Left renal cortex interstitium (tissue), 4 donors: ENCODE results near the gene MRPS11. TPM values are rescaled to one million over a fixed set of nuclear protein-coding genes. Genes with fewer than 3 reads are reported as not detected.
"Not testable (repeated sequence)": the region's sequence is repeated elsewhere in the genome, so short reads cannot be mapped to it uniquely, and the experiment has no call there.

Experiments
- DNase-seq, 4 donors: peaks; one replicate each; pipeline ENCODE4 v3.0.0-alpha.2; 2013; ENCODE audit warnings: low read depth in 4 of 4, low spot score in 2 of 4, missing footprints in 1 of 4
- polyA plus RNA-seq, 4 donors: library from polyadenylated mRNA; unstranded; fragments of 120-200 nt; gene quantifications; one replicate each; pipeline ENCODE4 v1.2.1, GENCODE V29; 2013; ENCODE audit not compliant: insufficient read length in 4 of 4

Gene MRPS11
- polyA plus RNA-seq, 4 donors = 43.2 to 55.1 (median 49.2) TPM

GRCh38 chr15:88487796-88488523, 20.5 kb downstream of the MRPS11 start:
- no peak for DNase-seq

DNA sequence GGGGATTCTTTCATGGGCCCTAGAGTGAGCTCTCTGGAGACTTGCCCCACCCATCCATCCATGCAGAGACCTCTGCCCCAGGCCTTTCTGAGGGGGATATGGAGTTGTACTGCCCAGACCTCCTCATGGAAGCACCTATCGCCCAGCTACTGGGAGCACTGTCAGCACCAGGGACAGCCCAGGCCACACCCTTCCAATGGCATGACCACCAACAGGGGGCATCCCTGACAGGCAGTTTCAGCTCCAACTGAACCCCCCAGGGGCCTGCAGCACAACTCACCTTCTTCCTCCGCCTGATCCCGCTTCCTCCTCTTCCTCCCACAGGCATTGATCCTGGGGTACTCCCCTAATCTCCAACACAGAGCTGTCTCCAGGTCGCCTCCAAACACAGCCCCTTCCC, 21.8 kb downstream of the MRPS11 start:
- no peak for DNase-seq

DNA sequence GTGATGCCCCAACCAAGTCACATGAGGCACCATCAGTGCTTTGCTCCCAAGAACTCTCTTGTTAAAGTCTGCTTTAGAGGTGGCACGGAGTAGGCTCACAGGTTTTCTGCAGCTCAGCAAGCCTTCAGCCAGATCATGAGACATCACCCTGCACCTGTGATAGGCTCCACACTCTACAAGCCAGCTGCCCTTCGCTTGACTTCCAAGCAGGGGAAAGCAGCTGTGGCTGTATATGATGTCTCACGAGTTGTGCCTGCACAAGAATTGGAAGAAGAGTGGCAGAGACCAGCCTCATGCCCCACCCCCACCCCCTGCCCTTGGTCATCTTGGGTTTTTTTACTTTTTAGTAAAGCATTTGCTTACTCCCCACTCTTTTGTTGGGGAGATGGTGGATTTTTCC, 22.5 kb downstream of the MRPS11 start:
- DNase-seq = no peak

DNA sequence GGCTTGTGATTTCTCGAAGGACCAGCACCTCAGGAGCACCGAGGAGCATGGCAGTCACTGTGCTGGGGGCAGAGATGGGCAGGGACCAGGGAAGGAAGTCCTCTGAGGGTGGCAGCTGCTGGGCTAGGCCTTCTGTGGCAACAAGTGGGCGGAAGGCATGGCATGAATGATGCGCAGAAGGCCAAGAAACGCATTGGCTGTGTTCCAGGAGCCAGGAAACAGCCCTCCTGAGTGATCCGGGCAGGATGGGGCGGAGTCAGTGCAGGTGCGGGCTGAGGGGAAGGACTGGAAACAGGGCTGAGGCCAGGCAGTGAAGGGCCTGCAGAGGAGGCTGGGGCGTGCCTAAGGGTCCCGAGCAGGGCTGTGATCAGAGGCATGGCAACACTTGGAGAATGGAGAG, 23.6 kb downstream of the MRPS11 start:
- no peak for DNase-seq

- DNase-seq = no peak
Measured at GRCh38 chr15:88493844-88494243, 26.3 kb downstream of the MRPS11 start.

DNA sequence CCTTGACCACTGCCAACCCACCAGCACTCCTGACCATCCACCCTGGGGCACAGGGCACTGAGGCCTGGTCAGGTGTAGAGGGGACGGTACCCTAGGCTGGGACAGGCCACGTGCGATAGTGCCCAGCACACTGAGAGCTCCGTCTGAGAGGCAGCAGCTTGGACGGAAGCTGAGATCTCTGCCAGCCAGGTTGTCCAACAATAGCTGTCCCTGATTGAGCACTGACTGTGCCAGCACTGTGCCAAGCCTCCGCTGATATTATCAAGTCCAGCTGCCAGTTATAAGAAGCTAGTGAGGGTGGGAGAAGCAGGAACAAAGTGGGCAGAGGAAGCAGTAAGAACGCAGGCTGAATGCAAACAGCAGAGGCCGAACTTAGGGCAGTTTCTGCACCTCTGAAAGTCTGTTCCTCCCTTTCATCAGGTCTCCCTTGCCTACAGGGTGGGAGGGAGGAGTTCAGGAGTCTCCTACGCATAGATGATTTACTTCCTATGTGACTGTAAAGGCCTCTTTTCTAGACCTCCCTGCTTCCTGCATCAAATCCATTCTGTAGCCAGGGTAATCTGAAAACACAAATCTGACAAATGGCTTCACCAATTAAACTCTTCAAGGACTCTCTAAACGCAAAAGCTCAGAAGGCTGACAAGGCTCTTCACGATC, 29.7 kb downstream of the MRPS11 start:
- no peak for DNase-seq

DNA sequence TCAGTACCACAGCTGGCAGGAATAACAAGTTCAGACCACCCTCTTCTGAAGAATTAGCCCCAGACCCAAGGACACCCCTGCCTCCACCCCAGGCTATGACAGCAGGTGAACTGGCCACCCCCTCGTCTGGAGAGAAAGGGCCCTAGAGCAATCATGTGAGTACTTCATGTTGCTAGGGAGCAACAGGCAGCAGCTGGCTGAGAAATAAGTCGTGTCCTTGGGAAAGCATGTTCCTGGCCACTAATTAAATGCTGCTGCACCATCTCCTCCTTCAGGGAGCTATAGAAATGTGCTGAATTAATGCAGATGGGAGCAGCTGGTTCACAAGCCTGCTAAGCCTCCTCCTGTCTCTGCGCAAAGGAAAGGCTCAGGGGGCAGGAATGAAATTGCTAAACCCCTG, 31.5 kb downstream of the MRPS11 start:
- no peak for DNase-seq

GRCh38 chr15:88504445-88504844, 36.9 kb downstream of the MRPS11 start:
- DNase-seq = no peak

DNA sequence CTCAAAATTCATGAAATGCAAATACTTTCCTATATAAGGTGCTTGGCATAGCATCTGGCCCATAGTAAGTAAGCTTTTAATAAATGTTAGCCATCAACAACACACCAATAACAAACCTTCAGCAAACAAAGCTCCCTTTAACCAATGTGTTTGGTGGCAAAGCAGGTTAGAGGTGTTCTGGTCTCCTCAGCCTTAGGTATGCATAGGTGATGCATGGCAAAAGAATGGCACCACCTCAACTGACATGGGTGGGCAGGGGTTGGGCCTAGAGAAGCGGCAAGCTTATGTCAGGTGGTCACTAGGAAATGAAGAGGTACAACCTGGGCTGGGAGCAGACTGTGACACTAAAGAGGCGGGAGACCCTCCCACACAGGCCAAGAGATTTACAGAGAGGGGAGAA, 38.2 kb downstream of the MRPS11 start:
- no peak for DNase-seq

- DNase-seq = no peak
Measured at GRCh38 chr15:88506628-88507027, 39.1 kb downstream of the MRPS11 start.

DNA sequence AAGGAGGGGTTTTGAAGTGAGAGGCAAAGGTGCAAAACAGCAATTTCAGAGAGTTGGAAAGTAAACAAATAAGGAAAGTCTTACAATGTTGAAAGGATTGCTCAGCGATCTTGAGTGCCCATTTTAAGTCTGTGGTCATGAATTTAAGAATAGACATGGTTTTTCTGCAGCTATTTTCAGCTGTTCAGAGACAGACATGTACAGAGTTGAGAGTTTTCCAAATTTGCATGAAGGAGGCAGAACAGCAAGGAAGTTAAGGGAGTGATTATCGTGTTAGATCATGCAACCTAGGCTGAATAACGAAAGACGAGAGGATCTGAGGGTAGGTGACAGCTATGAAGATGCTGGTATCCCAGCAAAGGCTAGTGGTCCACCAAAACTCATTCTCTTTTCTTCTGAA, 41.8 kb downstream of the MRPS11 start:
- DNase-seq = no peak

DNA sequence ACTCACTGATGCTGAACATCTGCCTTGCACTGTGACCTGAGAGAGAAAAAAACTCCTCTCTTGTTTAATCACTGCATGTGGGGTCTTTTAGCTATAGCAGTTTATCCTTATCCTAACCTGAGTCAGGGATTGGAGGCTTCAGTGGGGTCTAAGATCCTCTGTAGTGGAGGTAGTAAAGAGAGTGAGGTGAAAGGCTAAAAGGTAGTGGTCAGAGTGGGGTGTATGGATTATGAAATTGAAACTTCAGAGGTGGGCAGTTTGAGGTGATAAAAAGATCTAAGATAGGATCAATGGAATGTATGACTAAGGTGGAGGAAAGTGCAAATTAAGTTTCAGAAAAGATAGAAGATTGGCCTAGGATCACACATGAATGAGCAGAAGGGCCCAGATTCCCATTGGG, 42.5 kb downstream of the MRPS11 start:
- no peak for DNase-seq

DNA sequence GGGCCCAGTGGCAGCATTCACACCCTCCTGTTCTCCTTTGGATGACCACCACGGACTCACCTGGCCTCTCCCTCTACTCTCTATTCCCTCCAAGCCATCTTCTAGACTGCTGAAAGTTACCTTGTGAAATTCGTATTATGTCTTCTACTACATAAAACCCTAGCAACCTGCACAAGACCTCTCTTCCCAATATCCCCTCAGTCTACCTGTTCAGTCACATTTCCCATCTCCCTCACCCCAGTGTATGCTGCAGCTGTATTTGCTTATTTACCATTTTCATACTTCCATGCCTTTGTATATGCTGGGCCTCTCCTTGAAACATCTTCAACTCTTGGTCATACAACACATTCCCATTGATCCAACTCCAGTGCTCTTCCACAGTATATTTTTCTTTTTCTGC, 43.7 kb downstream of the MRPS11 start:
- DNase-seq = no peak

- no peak for DNase-seq
Measured at GRCh38 chr15:88512078-88512477, 44.6 kb downstream of the MRPS11 start.

DNA sequence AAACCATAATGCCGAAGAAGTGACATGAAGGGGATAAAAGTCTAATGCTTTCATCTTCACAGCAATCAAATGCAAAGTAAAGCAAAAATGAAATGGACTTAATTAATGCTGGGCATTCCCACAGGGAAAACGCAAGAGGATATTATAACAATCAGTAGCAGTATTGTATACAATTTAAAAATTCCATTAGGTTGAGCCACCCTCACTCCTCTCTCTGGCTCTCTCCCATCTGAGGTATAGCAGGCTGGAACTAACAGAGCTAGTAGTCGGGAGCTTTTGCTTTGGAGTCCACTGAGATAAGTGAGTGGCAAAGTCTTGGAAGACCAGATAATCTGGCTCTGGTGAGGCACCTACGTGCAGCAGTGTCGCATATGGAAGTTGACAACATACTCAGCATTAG, 45.1 kb downstream of the MRPS11 start:
- DNase-seq = no peak

DNA sequence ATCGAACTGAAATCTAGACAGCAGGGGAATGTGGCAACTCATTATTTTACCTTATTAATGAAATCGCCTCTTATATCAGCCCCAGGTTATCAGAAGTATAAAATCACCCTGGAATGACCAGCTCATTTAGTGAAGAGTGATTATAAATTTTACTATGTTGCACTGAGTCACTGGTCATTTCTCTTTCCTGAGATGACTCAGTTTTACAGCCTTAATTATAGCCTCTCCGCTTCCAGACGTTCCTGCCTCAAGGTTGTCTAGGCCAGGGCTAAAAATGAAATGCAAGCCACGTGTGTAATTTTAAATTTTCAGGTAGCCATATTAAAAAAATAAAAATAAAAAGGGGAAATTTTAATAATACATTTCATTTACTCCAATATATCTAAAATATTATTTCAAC, 45.7 kb downstream of the MRPS11 start:
- DNase-seq = no peak

DNA sequence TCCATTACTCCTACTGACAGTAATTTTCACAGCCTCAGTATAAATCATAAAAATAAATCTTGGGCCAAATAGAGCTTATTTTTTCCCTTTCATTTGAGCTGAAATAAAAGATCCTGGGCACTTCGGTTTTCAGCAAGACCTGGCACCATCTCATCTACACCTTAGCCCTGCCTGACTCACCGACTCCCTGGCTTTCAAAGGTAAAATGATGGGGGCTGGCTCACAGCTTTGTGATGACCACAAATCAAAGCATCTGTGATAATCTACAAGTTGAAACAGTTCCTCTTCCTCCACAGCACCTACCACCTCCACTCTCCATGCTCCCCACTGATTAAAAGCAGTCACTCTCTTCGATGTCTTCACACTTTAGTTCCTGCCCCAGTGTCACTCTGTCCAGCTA, 51.4 kb downstream of the MRPS11 start:
- DNase-seq = no peak

DNA sequence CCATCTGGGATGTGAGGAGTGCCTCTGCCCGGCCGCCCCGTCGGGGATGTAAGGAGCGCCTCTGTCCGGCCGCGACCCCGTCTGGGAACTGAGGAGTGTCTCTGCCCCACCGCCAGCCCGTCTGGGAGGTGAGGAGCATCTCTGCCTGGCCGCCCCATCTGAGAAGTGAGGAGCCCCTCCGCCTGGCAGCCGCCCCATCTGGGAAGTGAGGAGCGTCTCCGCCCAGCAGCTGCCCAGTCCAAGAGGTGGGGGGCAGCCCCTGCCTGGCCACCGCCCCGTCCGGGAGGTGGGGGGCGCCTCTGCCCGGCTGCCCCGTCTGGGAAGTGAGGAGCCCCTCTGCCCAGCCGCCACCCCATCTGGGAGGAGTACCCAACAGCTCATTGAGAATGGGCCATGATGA, 56.6 kb downstream of the MRPS11 start:
- DNase-seq = not testable (repeated sequence)

- DNase-seq = no peak
Measured at GRCh38 chr15:88525418-88525817, 57.9 kb downstream of the MRPS11 start.

- no peak for DNase-seq
Measured at GRCh38 chr15:88526247-88526879, 58.9 kb downstream of the MRPS11 start.

- no peak for DNase-seq
Measured at GRCh38 chr15:88529021-88529630, 61.6 kb downstream of the MRPS11 start.
